Stimulated activated CD4-positive, alpha-beta T cell treated with anti-CD3 and anti-CD28 coated beads, Interleukin-2, amount 100 ng/mL, for 24 hours (primary cell): ENCODE measurements around the gene SEC24D.

Experiments
- DNase-seq, 2 donors: peaks; one replicate each; pipeline ENCODE4 v3.0.0-alpha.2; 2020

The SEC24D gene

DNA sequence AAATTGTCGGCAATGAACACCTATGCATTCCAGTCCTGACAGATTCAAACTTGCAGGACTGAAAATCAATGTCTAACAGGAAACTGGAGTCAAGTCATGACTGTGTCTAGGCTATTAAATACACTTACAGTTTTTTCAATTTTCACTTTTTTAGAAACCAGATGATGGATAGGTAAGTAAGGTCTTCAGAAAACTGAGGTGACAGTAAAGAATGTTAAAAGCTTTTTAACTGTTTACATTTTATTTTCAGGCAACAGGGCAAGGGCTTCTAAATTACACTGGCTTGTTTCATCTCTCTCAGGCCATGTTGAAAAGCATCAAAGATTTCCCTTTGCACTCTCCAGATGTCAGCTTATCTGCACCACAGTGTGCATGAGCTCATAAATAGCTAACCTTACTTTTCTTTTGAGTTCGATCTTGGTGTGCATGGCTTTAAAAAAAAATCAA, 65.2 kb downstream of the SEC24D start:
- DNase-seq, result no peak

DNA sequence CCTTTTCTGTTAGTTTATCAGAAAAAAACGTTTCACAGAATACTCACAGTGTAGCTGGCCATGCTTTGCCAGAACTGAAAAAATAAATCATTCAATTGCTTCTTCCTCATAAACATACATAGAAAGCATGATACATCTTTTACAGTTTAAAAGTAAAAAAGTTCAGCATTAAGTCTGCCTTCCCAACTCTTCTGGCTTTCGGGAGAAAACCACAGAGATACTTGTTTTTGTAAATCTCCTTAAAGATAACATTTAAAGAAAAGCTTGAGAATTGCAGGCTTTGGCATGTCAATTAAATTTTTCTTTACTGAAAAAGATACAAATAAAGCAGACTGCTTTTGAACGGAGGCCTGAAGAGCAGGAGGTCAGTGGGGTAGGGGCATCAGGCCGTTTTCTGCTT, 66.8 kb downstream of the SEC24D start:
- DNase-seq, result no peak

DNA sequence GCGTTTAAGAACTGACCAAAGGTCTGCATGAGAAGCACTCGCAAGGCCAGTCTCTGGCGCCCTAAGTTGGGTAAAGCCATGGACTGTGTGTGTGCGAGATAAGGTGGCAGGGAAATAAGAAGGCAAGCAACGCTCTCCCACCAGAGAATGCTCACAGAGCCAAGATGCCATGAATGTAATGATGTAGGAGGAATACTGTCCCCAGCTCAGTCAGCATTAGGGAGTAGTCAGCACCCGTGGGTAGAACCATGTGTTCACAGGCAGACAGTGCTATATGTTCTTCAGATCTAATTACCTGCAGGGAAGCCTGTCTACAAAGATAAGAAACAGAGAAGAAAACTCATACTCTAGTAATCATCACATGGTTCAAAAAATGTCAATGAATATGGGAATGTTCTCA, 68.8 kb downstream of the SEC24D start:
- no peak for DNase-seq

DNA sequence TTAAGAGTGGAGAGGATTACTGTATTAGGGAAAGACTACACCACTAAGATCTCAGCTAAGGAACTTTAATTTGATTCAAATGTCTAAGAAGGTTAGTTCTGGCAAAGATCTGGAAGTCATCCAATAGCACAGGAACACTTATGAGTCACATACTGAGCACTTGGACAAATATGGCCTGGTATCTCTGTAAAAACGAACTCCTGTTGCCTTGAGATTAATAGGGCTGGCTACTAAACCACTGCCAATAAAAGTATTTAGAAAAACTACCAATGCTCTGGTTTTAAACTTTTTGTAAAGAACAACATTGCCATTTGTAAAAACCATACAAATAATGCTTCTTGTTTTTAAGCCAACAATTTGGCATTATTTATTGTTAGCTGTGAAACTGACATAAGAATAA, 70.5 kb downstream of the SEC24D start:
- DNase-seq, result no peak

DNA sequence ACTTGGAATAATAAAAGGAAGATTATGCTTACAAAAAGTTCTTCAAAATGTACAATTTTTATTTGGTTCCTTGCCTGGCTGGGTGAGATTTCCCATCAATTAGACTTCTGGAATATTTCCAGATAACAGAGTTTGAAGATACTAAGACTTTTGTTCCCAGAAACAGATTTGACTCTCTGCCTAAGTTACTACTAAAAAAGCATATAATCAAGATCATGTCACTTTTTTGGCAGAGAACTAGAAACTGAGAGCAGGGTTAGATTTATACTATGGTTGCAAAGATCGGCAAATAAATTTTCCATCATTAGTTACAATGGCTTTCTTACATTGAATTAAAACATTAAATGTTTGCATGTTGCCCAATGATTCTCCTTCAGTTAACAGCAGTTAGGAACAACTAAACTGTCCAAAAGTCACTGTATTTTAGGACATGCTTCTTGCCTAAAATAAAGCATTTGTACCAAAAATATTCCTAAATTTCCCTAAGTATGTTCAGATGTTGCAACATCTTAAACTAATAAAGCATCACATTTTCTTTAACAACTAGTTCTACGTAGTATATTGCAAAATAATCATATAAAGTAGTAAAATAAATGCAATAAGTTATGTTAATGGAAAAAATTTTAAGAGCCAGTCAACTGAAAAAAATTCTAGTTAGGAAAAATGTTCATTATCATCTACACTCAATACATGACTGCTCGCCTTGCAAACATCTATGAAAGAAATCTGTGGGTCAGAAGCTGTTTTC, 73.0 kb downstream of the SEC24D start:
- DNase-seq, result no peak

DNA sequence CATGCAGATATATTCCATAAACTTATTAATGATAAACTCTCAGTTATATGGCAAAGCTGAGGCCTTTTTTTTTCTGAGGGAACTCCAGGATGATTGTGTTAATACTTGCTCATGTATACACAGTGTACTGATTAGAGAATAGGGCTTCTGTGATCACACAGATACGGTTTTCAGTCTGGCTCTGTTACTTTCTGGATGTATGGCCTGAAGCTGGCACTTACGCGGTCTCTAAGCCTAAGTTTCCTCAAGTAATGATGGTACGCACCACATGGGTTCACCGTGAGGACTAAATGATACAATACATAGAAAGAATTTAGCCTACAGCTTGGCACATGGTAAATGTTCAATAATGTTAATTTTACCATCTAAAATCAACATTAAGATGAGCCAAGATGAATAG, 73.8 kb downstream of the SEC24D start:
- DNase-seq, result no peak

DNA sequence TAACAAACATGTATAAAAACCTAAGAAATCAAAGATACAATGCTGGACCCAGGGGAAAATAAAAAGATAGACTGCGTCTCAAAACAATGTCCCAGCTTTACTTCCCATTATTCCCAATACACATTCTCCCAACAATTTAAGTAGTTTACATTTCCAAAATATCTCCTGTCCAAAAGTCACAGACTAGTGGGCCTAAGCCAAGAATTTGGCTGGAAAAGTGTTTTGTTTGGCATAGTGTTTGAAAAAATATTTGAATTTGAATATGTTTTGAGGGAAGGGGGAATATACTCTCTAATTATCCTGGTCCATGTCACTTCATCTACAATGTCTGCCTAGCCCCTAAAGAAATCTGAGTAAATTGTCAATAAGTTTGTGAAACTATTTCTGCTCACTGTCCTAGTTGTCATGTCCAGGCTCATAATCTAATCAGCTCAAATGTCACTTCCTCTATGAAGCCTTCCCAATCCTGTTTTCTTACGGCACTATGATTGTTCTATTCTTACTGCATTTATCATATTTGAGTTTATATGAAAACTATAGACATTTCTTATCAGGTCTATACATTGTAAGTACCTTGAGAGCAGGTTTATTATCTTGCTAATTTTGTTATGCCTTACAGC, 74.4 kb downstream of the SEC24D start:
- no peak for DNase-seq

DNA sequence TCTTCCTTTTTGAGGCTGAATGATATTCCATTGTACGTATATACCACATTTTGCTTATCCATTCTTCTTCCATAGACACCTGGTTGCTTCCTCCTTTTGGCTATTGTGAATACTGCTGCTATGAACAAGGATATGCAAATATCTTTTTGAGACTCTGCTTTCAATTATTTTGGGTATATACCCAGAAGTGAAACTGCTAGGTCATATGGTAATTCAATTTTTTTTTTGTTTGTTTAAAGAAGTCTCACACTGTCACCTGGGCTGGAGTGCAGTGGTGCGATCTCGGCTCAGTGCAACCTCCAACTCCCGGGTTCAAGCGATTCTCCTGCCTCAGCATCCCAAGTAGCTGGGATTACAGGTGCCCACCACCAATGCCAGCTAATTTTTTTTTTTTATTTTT, 75.4 kb downstream of the SEC24D start:
- DNase-seq, result no peak

DNA sequence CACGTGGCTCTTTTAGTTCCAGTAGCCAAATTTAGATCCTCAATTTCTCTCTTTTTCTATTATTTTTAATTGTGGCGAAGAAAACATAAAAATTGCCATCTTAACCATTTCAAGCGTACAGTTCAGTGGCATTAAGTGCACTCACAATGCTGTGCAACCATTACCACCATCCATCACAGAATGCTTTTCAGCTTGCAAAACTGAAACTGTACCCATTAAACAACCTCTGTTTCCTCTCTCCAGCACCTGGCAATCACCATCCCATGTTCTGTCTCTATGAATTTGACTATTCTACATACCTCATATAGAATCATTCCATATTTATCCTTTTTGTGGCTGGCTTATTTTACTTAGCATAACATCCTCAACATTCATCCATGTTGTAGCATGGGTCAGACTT, 75.8 kb downstream of the SEC24D start:
- no peak for DNase-seq

DNA sequence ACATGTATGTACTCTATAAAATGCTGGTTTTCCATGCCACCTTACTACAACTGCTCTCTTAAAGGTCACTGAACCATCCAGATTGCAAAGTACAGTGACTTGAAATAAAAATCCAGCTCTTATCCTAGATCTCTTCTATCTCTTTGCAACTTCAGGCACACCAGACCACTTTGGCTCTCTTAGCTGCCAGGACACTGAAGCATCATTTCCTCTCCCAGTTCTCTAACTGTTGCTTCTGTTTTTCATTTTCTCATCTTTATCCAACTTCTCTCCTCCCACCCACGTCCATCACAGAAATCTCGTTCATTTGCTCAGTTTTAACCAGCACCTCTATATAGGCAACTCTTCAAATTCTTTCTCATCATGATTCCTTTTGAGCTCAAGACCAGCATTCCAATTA, 76.4 kb downstream of the SEC24D start:
- no peak for DNase-seq

DNA sequence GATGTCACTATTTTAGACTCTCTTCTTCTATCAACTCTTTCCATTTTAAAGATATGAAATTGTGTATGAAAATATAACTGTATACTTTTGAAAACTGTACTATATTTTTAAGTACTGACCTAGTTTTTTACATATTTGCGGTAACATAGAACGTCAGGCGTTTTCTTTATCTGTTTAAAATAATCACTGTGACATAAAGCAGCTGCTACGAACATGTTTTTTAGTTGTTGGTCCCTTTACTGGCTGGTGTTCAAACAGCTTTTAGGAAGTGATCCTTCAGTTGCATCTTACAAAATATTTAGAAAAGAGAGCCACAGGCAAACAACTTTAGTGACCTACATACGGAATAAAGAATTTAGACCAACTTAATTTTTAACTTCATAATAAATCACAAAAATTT, 77.6 kb downstream of the SEC24D start:
- DNase-seq, result no peak

DNA sequence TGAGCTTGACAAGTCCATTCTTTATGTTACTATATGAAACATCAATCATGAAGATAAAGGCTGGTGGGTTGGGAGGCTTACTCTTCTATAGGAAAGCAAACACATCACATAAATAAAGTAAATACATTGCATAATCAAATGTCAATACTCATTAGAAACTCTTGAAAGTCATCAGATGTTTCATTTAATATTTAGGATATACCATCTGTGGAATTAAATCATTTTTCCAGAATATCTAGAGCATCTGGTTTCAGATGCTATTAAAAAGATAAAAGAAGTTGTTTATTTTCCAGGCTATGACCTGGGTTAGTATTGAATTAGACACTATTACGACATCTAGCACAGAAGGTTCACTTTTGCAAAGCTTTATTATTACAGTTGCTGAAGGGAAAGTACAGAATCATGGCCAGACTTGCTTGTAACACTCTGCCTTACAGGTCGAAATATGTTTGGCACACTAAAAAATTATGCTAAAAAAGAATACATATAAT, 78.1 kb downstream of the SEC24D start:
- DNase-seq, result no peak

DNA sequence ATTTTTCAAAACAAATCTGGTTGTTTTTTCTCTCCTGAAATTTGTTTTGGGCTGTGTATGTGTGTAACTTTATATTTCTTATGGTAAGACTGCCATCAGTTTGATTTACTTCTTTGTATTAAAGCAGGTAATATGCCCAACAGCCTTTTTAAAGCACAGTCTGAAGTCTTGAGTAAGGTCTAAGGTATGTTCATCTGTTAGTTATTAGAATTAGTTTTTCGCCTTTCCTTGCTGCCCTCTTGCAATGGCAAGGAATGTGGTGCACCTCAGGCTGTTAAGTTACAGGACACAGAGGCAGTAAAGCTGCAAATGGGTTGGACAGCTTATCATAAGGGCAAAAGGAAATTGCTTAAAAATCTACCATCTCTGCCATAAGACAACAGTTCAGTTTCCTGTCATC, 79.0 kb downstream of the SEC24D start:
- no peak for DNase-seq

DNA sequence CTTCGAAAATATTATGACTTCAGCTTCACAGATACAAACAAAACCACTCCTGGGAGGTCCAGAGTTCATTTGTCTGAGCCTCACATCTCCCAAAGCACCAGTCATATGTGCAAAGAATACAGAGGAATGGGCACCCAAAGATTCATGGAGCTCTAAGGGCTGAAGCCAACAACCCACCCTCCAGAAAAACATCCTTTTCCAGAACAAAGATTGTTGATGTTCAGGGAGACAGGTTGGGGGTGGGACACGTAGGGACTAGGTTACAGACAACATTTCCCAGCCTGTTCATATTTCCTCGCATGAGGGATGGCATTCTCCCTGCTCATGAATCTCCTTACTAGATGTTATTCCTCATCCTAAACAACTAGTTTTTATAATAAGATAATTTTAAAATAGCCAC, 79.5 kb downstream of the SEC24D start:
- no peak for DNase-seq

DNA sequence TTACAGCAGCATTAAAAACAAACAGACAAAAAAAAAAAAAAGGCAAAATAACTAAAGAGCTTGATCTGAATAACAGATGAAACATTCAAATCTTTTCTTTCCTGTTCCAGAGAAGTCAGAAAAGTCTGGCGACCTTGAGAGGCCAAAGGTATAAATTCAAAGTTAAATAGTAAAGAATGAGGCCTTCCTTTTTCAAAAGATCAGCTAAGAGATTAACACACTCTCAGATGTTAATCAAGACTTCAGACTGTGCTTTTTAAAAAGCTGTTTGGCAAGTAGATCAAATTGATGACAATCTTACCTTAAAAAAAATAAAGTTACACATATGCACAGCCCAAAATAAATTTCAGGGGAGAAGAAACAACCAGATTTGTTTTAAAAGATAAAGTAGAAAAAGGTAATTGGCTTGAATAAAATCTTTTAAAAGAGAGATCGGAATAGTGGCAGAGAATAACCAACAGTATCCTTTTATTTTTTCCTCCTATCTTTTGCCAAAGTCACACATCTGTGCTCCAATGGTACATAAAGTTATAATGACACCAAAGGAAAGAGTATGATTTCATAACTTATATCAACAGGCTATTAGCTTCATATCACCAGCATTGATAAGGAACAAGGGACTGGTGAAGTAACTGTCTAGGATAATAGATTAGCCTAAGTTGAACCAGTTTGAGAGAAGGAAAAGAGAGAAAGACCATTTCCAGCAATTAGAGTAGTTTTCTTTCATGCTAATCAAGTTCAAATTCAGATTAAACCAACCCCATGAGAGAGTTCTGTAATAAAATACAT, 80.3 kb downstream of the SEC24D start:
- no peak for DNase-seq

DNA sequence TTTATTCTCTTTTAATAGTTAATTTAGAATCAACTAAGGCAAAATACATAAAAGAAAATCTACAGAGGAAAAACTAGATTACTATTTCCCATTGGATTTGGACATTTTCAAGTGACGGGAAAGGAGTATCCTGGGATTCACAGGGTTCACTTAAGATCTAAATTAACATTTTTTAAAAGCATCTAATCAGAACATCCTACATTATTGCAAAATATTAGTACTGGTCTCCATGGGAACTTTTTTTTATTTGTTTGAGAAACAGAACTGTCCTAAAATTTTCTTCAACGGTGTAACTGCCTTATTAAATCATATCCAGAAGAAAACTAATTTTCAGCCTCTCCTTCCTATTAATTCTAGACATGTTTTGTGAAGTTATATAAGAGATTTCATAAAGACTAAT, 81.0 kb downstream of the SEC24D start:
- DNase-seq, result no peak

DNA sequence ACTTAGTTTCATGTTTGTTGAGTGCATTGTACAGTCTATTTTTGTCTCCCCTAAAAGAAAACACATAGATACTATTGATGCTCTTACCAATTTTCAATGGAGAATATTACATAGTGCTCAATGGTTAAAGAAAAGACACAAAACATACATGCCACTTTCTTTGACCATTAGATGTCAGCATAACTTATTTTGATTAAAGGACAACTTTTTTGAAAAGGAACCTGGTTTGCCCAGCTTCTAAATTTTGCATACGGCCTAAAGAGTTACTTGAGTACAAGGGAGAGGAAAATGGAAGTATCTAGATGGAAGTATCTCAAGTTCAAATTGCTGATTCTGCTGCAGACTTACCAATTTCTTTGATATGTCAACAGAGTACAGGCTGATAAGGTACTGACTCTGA, 82.2 kb downstream of the SEC24D start:
- DNase-seq, result no peak

DNA sequence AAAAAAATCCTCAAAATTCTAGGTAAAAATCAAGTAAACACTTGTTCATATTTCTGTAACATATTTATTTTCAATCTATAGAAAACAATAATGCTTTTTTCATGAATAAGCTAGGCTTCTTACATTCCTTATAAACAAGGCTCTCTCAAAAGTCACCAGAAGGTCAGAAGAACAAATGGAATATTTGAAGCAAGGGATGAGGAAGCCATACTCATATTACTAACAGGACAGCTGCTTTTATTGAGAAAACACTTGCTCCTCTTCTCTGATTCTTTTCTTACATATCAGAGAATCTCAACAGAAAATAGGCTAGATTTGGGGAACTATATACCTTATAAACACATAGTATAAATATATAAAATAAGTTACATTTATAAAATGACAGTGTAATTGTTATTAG, 82.8 kb downstream of the SEC24D start:
- DNase-seq, result no peak

DNA sequence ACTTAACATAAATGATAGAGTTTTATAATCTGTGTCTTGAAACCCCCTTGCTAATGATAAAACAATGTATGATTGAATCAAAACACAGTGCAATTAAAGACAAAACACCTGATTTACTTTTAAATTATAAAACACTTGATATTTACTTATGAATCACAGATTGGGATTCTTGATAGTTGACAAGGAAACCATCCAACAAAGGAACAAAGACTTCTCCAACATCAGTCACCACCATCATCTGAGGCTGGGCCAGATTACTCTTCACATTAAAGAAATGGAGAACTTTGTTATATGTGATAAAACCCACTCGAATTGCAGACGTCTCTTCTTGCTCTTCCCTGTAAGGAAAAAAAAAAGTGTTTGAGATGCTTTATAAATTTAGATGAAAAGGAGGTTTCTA, 83.4 kb downstream of the SEC24D start:
- DNase-seq, result no peak

DNA sequence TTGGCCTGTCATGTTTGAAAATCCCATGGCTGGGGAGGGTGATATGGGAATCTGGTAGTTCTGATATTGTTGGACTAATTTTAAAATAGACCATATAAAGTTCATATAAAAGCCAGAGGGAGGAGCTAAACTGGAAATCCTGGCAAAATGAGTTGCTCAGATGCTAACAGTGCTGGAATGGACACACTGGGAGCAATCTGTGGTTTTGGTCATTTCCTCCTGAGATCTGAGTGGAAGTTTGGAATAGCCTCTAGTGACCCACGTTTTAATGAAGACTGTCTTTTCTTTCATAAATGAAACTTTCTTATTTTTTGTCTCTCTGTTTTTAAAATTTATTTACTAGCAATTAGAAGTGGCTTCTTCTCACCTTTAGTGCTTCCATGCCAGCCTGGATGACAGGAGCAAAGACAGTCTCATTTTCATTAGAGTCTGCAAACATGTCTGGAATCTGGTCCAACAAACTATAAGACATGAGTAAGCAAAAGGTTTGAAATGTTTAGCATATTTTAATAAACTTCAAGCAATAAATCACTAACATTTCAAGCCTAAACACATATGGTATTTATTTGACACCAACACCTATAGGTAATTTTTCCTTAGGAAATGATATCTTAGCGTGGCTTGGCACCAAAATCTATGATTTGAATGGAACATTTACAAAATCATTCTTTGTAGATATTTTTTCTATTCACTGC, 84.2 kb downstream of the SEC24D start:
- no peak for DNase-seq

DNA sequence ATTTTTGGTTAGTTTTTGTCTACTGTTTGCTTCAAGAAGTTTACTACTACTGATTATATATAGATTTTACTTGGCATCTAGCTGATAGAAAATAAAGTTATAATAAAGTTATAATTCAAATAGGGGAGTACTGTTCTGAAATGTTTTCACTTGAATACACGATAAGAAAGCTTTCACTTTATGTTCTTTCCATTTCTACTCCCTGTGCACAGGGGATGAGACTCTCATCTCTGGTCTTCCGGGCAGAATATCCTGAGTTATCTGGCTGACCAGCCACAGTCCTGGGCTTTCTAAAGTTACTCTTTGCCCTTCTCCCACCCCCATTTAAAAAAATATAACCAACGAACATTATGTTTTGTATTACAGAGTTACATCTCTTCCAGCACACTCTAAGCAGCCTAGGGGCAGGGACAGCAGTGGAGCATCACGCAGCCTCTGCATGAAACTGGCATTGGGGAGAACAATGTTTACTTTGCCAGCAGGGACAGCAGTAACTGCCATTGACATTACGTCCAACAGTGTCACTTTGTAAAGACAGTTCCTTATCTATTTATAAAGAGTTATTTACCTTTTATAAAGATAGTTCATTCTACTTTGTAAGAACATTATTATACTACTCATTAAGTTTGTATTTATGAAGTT, 86.5 kb downstream of the SEC24D start:
- DNase-seq, result no peak

DNA sequence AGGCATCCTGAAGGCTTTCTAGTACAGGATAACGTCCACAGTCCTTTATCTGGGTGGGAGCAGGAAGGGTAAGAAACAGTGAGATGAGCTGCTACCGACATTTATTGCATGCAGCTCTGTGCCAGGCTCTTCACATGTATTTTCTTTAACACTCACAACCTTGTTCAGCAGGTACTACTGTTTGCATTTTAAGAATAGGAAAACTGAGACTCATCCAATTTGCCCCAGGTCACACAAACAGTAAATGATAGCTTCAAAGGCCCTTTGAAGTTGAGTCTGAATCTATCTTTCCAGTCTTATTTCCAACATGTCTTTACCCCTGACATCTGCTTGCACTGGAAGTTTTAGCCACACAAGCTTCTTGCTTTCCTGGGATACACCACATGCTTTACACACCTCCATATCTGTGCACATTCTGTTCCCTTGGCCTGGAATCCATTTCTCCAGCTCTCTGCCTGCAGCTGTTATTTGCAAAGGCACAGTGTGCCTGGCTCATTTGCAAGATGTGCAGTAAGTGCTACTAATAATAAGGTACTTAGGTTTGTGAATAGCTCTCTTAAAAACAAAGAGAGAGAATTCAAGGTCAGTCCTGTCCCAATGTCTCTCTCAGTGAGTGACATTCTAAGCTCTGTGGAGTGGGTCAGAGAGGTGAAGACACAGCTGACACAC, 89.5 kb downstream of the SEC24D start:
- no peak for DNase-seq
